NT2/D1 (cell line): ENCODE data around the gene C7orf57.

ENCODE experiments used
- SUZ12 ChIP-seq: IDR thresholded peaks from 2 replicates; pipeline ENCODE4 v1.6.1; 2011; ENCODE audit not compliant: insufficient read length, insufficient read depth; ENCODE audit errors: extremely low read depth
- YY1 ChIP-seq: IDR thresholded peaks from 2 replicates; pipeline ENCODE4 v1.6.1; 2011; ENCODE audit not compliant: insufficient read length, insufficient read depth
- ZNF274 ChIP-seq: IDR thresholded peaks from 2 replicates; pipeline ENCODE4 v1.6.1; 2011; ENCODE audit warnings: mild to moderate bottlenecking, low read depth, low read length

- TF ChIP-seq YY1 (no peak), SUZ12 (no peak), ZNF274 (no peak)
Observed at GRCh38 chr7:48052748-48053147, 17.4 kb downstream of the C7orf57 start.
